Heart right ventricle (tissue), 16 donors: ENCODE data around the gene ZFYVE27. TPM values are rescaled to one million over a fixed set of nuclear protein-coding genes. Genes with fewer than 3 reads are reported as not detected.

Experiments
- ATAC-seq, 8 donors: fragments of 200-7000 bp; cut with Tn5 transposase; one replicate each; pipeline ENCODE4 v1.9.1; 2020; ENCODE audit warnings: mild to moderate bottlenecking in 8 of 8, moderate library complexity in 8 of 8, moderate number of reproducible peaks in 1 of 8
- DNase-seq, 2 donors: peaks; one replicate each; pipeline ENCODE4 v3.0.0-alpha.2; 2020
- H3K27ac ChIP-seq, 10 donors: fragments of 200-600 bp; sonication (generic) in 2 of 10; one replicate each; pipeline versions ENCODE4 v1.5.0 to v1.8.0; 2020 to 2022; ENCODE audit warnings: mild to moderate bottlenecking in 3 of 10
- H3K27me3 ChIP-seq, 7 donors: fragments of 200-600 bp; one replicate each; pipeline ENCODE4 v1.8.0; 2021 to 2022; ENCODE audit warnings: mild to moderate bottlenecking in 2 of 7
- H3K36me3 ChIP-seq, 9 donors: fragments of 200-600 bp; sonication (generic) in 1 of 9; one replicate each; pipeline versions ENCODE4 v1.5.0 to v1.8.0; 2020 to 2022; ENCODE audit warnings: mild to moderate bottlenecking in 2 of 9
- H3K4me1 ChIP-seq, 9 donors: fragments of 200-600 bp; sonication (generic) in 1 of 9; one replicate each; pipeline versions ENCODE4 v1.5.0 to v1.8.0; 2020 to 2022; ENCODE audit warnings: mild to moderate bottlenecking in 4 of 9
- H3K4me3 ChIP-seq, 10 donors: fragments of 200-600 bp; sonication (generic) in 2 of 10; one replicate each; pipeline versions ENCODE4 v1.5.0 to v1.8.0; 2020 to 2022; ENCODE audit warnings: mild to moderate bottlenecking in 7 of 10, moderate library complexity in 2 of 10
- H3K9me3 ChIP-seq, 11 donors: fragments of 200-600 bp in 10 of 11; sonication (generic) in 2 of 11; one replicate each; pipeline versions ENCODE4 v1.5.0 to v1.8.0; 2013 to 2022; ENCODE audit warnings: mild to moderate bottlenecking in 2 of 11, control low read depth in 1 of 11, moderate library complexity in 1 of 11
- CTCF ChIP-seq, 9 donors: fragments of 200-600 bp; sonication (generic) in 2 of 9; IDR thresholded peaks; one replicate each; pipeline versions ENCODE4 v1.5.0 to v1.8.0; 2021 to 2022; ENCODE audit warnings: antibody characterized with exemption in 9 of 9, mild to moderate bottlenecking in 5 of 9, moderate library complexity in 1 of 9
- WGBS, 2 donors: extraction: QIAGEN DNeasy Blood & Tissue Kit; methylation state at CpG; one replicate each; pipeline ENCODE4 v1.1.7; 2013; ENCODE audit warnings: inconsistent platforms in 1 of 2; 5-methylcytosine and 5-hydroxymethylcytosine counted together
- intact Hi-C, 10 donors: fragments of 100-400 bp; cut with DNase I; formaldehyde crosslinking; loops; one replicate each; pipeline versions ENCODE4 v1.11.1 to v1.14.2; 2022
- polyA plus RNA-seq, 2 donors: library from polyadenylated mRNA; stranded (reverse); fragments of 200-250 nt; gene quantifications; one replicate each; pipeline ENCODE4 v1.2.3, GENCODE V29; 2013
- total RNA-seq, 10 donors: library from RNA; stranded (reverse); fragmentation: NEBNext Ultra II Directional in 3 of 10; extraction: Animal tissue kit (Norgen Biotek cat#: 25700) in 3 of 10; gene quantifications; one replicate each; pipeline versions ENCODE4 v1.2.1 to v1.2.4, GENCODE V29; 2021 to 2023
- donor health status: Arrhythmogenic right ventricular cardiomyopathy.
- donor health status: ischemic (EF 13 %, LVEDD 7.1; RV severe dilation, severe dysfunction).
- donor health status: healthy with polysubstance abuse.
- donor health status: DM: no; HTN: yes; CAD: no.
- donor health status: DM: no; HTN: no; CAD: no.
- donor health status: ischemic (EF 25% LVEDD 6.9; RV normal size, moderate dysfunction).
- donor health status: ischemic (EF 25% LVEDD 5.7; RV mildly dilated, moderate dysfunction).
- donor health status: healthy.
- donor health status: DM: yes; HTN: yes; CAD: no.
- donor health status: Ischemic cardiomyopathy.
- donor health status: ischemic (EF 35%, LVEDD 5.7; RV mildly dilated, moderate dysfunction).
- donor health status: nonischemic (EF 11% LVEDD 7.7; RV severe dilation, severe dysfunction).
- donor health status: DM: yes; HTN: yes; CAD: no.
- donor health status: PGD.
- donor health status: ischemic (EF 29% LVEDD 5.4; RV normal size, mild dysfunction).
- donor health status: nonischemic (EF 23%, LVEDD 6.1; RV moderate dilation, normal function).

ZFYVE27 gene
- total and polyA plus RNA-seq, 12 donors, result 7.5 to 17.6 (median 11.8) TPM

DNA sequence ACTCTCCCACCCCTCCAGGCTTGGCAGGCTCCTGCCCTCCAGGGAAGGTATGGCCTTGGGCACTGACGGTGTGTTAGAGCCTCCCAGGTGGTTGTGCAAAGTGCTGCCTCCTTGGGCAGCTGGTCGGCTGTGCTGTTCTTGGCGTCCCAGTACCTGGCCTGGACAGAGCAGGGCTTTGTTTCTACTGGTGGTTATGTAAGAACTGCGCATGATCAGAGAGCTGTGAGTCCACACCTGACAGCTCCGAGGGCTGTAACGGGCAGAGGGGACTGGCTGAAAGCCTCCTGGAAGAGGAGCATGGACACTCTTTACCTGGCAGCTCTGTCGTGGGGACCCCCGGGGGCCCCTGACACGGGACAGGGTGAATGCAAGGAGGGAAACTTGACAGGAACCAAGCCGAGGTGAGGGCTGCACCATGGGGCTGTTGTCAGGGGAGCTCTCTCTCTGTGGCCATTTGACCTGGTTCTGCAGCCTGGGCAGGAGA is 37.9 kb downstream of the ZFYVE27 start:
- DNase-seq (no peak), ATAC-seq (no peak)
- Histone ChIP-seq H3K9me3 (no peaks in the 10 kb centered on the region), H3K36me3 (no peaks in the 10 kb centered on the region), H3K4me1 (peaks cover 0 to 15% (median 4%) of the 10 kb centered on the region in 9 donors), H3K27ac (no peak overlapping the region), H3K4me3 (no peak overlapping the region), H3K27me3 (peaks cover 0 to 42% (median 31%) of the 10 kb centered on the region in 7 donors)
- intact Hi-C loops, result no loop called here
- 64 to 73% methylated on average over 10 of the region's 10 CpGs for WGBS, 2 donors
- TF ChIP-seq CTCF (IDR thresholded peaks at IDR 0.05), result no peak

GRCh38 chr10:97777143-97777542 is 40.2 kb downstream of the ZFYVE27 start:
- no peak for TF ChIP-seq CTCF (IDR thresholded peaks at IDR 0.05)
- Histone ChIP-seq H3K4me1 (peaks cover 9 to 28% (median 18%) of the 10 kb centered on the region in 9 donors), H3K4me3 (no peak overlapping the region), H3K36me3 (no peaks in the 10 kb centered on the region), H3K27me3 (peaks cover 0 to 20% (median 10%) of the 10 kb centered on the region in 7 donors), H3K9me3 (no peaks in the 10 kb centered on the region), H3K27ac (no peak overlapping the region)
- DNase-seq (no peak), ATAC-seq (no peak)
- WGBS, 2 donors, result 94% methylated on average over 4 of the region's 4 CpGs
- intact Hi-C loops, result no loop called here

- H3K27me3 ChIP-seq, result peaks cover 0 to 5% (median 0%) of the 10 kb centered on the region in 7 donors
- ATAC-seq (no peak), DNase-seq (no peak)
- no peak overlapping the region for H3K4me3 ChIP-seq
- H3K36me3 ChIP-seq, result no peaks in the 10 kb centered on the region
- 82 to 84% methylated on average over 11 of the region's 11 CpGs for WGBS, 2 donors
- no peaks in the 10 kb centered on the region for H3K9me3 ChIP-seq
- no peak overlapping the region for H3K27ac ChIP-seq
- no peak for TF ChIP-seq CTCF (IDR thresholded peaks at IDR 0.05)
- H3K4me1 ChIP-seq, result peaks cover 9 to 26% (median 19%) of the 10 kb centered on the region in 9 donors
- intact Hi-C loops, result no loop called here
Observed at GRCh38 chr10:97778452-97779302, 41.7 kb downstream of the ZFYVE27 start.

DNA sequence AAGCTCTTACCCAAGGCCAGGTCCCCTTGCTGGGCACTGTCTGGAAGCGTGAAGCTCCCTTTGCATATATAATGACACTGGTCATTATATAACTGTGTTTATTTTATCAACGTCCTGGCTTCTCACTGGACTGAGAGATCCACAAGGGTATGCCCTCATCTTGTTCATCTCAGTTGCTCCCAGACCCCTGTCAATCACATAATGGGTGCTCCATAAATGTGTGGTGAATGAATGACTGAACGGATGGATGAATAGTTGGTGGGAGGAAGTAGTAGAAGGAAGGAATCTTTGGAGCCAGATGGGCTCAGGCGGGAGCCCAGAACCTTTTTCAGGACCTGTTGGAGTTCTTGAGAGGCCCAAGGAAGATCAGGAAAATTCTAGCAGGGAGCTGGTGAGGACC is 42.6 kb downstream of the ZFYVE27 start:
- Histone ChIP-seq H3K27ac (no peak overlapping the region), H3K4me1 (peaks cover 9 to 26% (median 19%) of the 10 kb centered on the region in 9 donors), H3K27me3 (peaks cover 0 to 5% (median 0%) of the 10 kb centered on the region in 7 donors), H3K9me3 (no peaks in the 10 kb centered on the region), H3K36me3 (no peaks in the 10 kb centered on the region), H3K4me3 (no peak overlapping the region)
- no peak for TF ChIP-seq CTCF (IDR thresholded peaks at IDR 0.05)
- DNase-seq, result no peak
- intact Hi-C loops, result no loop called here
- no peak for ATAC-seq
- 73 to 80% methylated on average over 4 of the region's 4 CpGs for WGBS, 2 donors
